ENCODE data around the gene DPY19L3. TPM values are rescaled to one million over a fixed set of nuclear protein-coding genes. Genes with fewer than 3 reads are reported as not detected.

DPY19L3 gene, protein sequence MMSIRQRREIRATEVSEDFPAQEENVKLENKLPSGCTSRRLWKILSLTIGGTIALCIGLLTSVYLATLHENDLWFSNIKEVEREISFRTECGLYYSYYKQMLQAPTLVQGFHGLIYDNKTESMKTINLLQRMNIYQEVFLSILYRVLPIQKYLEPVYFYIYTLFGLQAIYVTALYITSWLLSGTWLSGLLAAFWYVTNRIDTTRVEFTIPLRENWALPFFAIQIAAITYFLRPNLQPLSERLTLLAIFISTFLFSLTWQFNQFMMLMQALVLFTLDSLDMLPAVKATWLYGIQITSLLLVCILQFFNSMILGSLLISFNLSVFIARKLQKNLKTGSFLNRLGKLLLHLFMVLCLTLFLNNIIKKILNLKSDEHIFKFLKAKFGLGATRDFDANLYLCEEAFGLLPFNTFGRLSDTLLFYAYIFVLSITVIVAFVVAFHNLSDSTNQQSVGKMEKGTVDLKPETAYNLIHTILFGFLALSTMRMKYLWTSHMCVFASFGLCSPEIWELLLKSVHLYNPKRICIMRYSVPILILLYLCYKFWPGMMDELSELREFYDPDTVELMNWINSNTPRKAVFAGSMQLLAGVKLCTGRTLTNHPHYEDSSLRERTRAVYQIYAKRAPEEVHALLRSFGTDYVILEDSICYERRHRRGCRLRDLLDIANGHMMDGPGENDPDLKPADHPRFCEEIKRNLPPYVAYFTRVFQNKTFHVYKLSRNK
- total RNA-seq, result 10 to 100 TPM; 12.9 to 34.1 (median 18.5) TPM

DNA sequence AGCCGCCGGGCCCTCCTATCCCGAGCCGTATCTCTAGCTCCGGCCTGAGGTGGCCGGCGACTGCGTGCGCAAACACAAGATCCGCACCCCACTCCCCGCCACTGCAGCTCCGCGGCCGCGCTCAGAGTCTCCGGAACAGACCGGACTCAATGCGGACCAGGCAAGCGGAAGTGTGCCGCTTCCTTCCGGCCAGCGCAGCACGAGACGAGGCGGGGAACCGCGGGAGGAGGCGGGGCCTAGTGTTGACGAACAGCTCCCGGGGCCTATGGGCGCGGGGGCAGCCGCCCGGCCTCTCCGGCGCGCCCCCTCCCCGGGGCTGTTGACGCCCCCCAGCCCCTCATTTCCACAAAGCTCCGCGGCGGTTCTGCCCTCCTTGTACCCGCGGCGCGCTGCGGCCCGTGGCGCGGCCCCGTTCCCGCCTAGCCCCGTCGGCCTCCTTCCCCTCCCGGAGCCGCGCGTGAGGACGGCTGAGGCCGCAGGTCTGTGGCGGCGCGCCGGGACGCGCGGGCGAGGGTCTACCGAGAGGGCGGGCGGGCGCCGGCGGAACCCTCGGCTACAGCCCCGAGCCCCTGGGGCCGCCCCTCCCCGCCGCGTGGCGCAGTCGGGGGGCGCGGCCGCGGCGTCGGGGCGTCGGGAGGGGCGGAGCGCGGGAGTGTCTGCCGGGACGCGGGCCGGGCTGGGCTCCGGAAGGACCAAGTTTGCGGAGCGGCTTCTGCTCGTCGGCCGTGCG lies at the start of gene DPY19L3:
Gene DPY19L3, plus strand, starts transcription at position 340 of the 730 bp plus-strand sequence. CDS start 2,484 bp downstream, outside the sequence.
- WGBS, 2 donors (ENCODE audit: low coverage in 1 of 2), result no CpG with 5 or more reads among the region's 104 CpGs
- peaks cover 0 to 19% of the 10 kb centered on the region in 2 donors for H3K36me3 ChIP-seq
- peak within 1 kb of the TSS; percentile 79 to 99 for H3K4me3 ChIP-seq
- no peaks in the 10 kb centered on the region for H3K9me3 ChIP-seq
- peaks cover 0 to 32% (median 5%) of the 10 kb centered on the region in 3 donors for H3K4me1 ChIP-seq
- peak within 1 kb of the TSS; percentile 87 to 100 (median 98) for H3K27ac ChIP-seq
- TF ChIP-seq POLR2AphosphoS5 (IDR thresholded peaks at IDR 0.05), result peak; percentile 98
- TF ChIP-seq, protein P1, sequence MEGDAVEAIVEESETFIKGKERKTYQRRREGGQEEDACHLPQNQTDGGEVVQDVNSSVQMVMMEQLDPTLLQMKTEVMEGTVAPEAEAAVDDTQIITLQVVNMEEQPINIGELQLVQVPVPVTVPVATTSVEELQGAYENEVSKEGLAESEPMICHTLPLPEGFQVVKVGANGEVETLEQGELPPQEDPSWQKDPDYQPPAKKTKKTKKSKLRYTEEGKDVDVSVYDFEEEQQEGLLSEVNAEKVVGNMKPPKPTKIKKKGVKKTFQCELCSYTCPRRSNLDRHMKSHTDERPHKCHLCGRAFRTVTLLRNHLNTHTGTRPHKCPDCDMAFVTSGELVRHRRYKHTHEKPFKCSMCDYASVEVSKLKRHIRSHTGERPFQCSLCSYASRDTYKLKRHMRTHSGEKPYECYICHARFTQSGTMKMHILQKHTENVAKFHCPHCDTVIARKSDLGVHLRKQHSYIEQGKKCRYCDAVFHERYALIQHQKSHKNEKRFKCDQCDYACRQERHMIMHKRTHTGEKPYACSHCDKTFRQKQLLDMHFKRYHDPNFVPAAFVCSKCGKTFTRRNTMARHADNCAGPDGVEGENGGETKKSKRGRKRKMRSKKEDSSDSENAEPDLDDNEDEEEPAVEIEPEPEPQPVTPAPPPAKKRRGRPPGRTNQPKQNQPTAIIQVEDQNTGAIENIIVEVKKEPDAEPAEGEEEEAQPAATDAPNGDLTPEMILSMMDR (IDR thresholded peaks at IDR 0.05), result no peak
- peak; percentile 89 to 93 for TF ChIP-seq POLR2A (IDR thresholded peaks at IDR 0.05)
- no peak for TF ChIP-seq EP300 (IDR thresholded peaks at IDR 0.05)
- ATAC-seq, result peak; percentile 99
- no peaks in the 10 kb centered on the region for H3K27me3 ChIP-seq

- no peak for ATAC-seq
- H3K4me3 ChIP-seq, result no peak overlapping the region
- H3K9me3 ChIP-seq, result no peaks in the 10 kb centered on the region
- 0 to 9% methylated on average over 2 of the region's 2 CpGs for WGBS, 2 donors (ENCODE audit: low coverage in 1 of 2)
- H3K4me1 ChIP-seq, result peaks cover 0 to 15% (median 3%) of the 10 kb centered on the region in 3 donors
- TF ChIP-seq POLR2AphosphoS5 (IDR thresholded peaks at IDR 0.05), result no peak
- no peak for TF ChIP-seq POLR2A (IDR thresholded peaks at IDR 0.05)
- TF ChIP-seq, protein P1 (IDR thresholded peaks at IDR 0.05), result no peak
- no peak for TF ChIP-seq EP300 (IDR thresholded peaks at IDR 0.05)
- H3K27ac ChIP-seq, result no peak overlapping the region
- peaks cover 9 to 98% of the 10 kb centered on the region in 2 donors for H3K36me3 ChIP-seq
- no peaks in the 10 kb centered on the region for H3K27me3 ChIP-seq
Observed at GRCh38 chr19:32357720-32358119, 47.9 kb upstream of the DPY19L3 start.

DNA sequence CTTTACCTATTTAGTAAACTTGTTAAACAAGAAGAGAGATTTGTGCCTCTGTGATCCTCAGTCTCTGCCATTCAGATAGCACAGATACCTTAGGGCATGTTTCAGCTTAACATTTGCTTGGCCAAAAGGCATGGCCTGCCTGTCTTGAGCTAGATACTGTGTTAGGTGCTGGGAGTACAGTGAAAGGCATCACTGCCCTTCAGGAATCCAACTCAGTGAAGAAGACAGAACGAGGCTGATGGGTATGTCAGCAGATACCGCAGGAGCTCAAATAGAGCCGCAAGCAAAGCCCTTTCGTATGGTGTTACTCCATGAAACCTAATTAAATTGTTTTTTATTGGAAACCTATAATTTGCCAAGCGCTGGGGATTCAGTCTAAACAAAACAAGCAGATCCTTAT lies 47.2 kb upstream of the DPY19L3 start:
- H3K36me3 ChIP-seq, result peaks cover 7 to 95% of the 10 kb centered on the region in 2 donors
- no peaks in the 10 kb centered on the region for H3K9me3 ChIP-seq
- no peaks in the 10 kb centered on the region for H3K27me3 ChIP-seq
- H3K4me3 ChIP-seq, result no peak overlapping the region
- no peak for ATAC-seq
- TF ChIP-seq POLR2A (IDR thresholded peaks at IDR 0.05) (no peak), POLR2AphosphoS5 (IDR thresholded peaks at IDR 0.05) (no peak), EP300 (IDR thresholded peaks at IDR 0.05) (no peak)
- TF ChIP-seq, protein P1 (IDR thresholded peaks at IDR 0.05), result no peak
- peaks cover 5 to 21% (median 8%) of the 10 kb centered on the region in 3 donors for H3K4me1 ChIP-seq
- no peak overlapping the region for H3K27ac ChIP-seq
- WGBS, 2 donors (ENCODE audit: low coverage in 1 of 2), result 95 to 98% methylated on average over 3 to 4 of the region's 5 CpGs

- no peak for ATAC-seq
- Histone ChIP-seq H3K4me3 (no peak overlapping the region), H3K36me3 (peaks cover 5 to 90% of the 10 kb centered on the region in 2 donors), H3K27ac (no peak overlapping the region), H3K4me1 (peaks cover 8 to 33% (median 12%) of the 10 kb centered on the region in 3 donors), H3K9me3 (no peaks in the 10 kb centered on the region), H3K27me3 (no peaks in the 10 kb centered on the region)
- TF ChIP-seq POLR2A (IDR thresholded peaks at IDR 0.05) (no peak), EP300 (IDR thresholded peaks at IDR 0.05) (no peak), POLR2AphosphoS5 (IDR thresholded peaks at IDR 0.05) (no peak)
- TF ChIP-seq, protein P1 (IDR thresholded peaks at IDR 0.05), result no peak
- WGBS, 2 donors (ENCODE audit: low coverage in 1 of 2), result 88 to 90% methylated on average over 7 to 9 of the region's 9 CpGs
Observed at GRCh38 chr19:32359581-32359980, 46.0 kb upstream of the DPY19L3 start.
